ENCODE measurements around the gene CCDC149.

The CCDC149 gene

DNA sequence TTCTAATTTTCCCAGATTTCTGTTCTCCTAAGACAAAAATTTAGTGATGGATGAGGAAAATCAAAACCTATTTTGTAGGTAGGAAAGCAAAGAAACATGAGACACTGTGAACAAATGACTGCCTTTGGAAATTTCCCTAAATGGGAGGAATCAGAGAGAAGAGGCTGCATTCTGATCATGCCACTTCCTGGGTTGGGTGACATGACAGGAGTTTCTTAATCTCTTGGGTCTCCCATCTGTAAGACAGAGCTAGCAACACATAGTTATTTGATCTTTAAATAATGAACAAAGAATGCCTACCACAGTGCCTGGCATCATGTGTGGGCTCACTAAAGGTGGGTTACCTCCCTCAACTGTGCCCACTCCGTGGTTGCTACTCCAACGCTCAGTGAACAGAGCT lies 57.1 kb downstream of the CCDC149 start:
- no peaks in the 10 kb centered on the region for H3K9me3 ChIP-seq (ENCODE audit: insufficient read depth, low read length)
- no peak overlapping the region for H3K9ac ChIP-seq (ENCODE audit: low read length)
- no peaks in the 10 kb centered on the region for H4K20me1 ChIP-seq (ENCODE audit: low read depth, low read length)
- no peaks in the 10 kb centered on the region for H3F3A ChIP-seq (ENCODE audit: insufficient read depth)
- H3K27ac ChIP-seq (ENCODE audit: low read depth, low read length): no peak overlapping the region
- no peaks in the 10 kb centered on the region; the same call in 1 of the 2 replicates for H3K27me3 ChIP-seq (ENCODE audit: low read length)
- no peaks in the 10 kb centered on the region for H3K9me2 ChIP-seq (replicated peaks; ENCODE audit: insufficient read depth, low read length)
- no peaks in the 10 kb centered on the region for H3K36me3 ChIP-seq (ENCODE audit: low read length)
- H3K4me3 ChIP-seq (ENCODE audit: insufficient read depth, low read length, poor library complexity, severe bottlenecking): no peak overlapping the region
- no peak overlapping the region for H2AFZ ChIP-seq (ENCODE audit: low read depth, low read length, severe bottlenecking)
- no peak overlapping the region for H3K4me2 ChIP-seq (ENCODE audit: low read depth, low read length, poor library complexity, severe bottlenecking)
- TF ChIP-seq, protein P1, sequence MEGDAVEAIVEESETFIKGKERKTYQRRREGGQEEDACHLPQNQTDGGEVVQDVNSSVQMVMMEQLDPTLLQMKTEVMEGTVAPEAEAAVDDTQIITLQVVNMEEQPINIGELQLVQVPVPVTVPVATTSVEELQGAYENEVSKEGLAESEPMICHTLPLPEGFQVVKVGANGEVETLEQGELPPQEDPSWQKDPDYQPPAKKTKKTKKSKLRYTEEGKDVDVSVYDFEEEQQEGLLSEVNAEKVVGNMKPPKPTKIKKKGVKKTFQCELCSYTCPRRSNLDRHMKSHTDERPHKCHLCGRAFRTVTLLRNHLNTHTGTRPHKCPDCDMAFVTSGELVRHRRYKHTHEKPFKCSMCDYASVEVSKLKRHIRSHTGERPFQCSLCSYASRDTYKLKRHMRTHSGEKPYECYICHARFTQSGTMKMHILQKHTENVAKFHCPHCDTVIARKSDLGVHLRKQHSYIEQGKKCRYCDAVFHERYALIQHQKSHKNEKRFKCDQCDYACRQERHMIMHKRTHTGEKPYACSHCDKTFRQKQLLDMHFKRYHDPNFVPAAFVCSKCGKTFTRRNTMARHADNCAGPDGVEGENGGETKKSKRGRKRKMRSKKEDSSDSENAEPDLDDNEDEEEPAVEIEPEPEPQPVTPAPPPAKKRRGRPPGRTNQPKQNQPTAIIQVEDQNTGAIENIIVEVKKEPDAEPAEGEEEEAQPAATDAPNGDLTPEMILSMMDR (IDR thresholded peaks at IDR 0.05; ENCODE audit: insufficient read depth, low read length, poor library complexity, severe bottlenecking): no peak
- no peak for TF ChIP-seq EZH2phosphoT487 (conservative IDR thresholded peaks at IDR 0.05; ENCODE audit: low read length)
- H3K79me2 ChIP-seq (ENCODE audit: insufficient read depth, low read length): no peaks in the 10 kb centered on the region

DNA sequence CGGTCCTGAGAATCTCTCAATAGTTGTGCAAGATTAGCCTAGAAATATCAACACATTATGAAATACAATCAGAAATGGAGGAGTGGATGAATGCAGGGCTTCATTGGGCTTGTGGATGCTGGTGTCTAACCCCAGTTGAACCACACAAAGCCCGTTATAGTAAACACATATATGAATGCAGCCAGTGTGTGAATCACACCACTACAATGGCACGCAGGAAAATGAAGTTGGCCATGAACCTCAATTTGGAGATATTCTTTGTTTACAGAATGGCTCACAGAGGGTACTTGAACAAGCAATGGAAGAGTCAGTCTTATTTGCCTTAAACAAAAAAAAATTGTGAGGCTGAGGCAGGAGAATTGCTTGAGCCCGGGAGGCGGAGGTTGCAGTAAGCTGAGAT lies 59.7 kb downstream of the CCDC149 start:
- Histone ChIP-seq H3K4me2 (ENCODE audit: low read depth, low read length, poor library complexity, severe bottlenecking) (no peak overlapping the region), H2AFZ (ENCODE audit: low read depth, low read length, severe bottlenecking) (no peak overlapping the region), H3K4me3 (ENCODE audit: insufficient read depth, low read length, poor library complexity, severe bottlenecking) (no peak overlapping the region), H3K27ac (ENCODE audit: low read depth, low read length) (no peak overlapping the region), H3K79me2 (ENCODE audit: insufficient read depth, low read length) (no peaks in the 10 kb centered on the region), H3K27me3 (ENCODE audit: low read length) (no peaks in the 10 kb centered on the region; the same call in 1 of the 2 replicates), H4K20me1 (ENCODE audit: low read depth, low read length) (no peaks in the 10 kb centered on the region), H3K9me2 (replicated peaks; ENCODE audit: insufficient read depth, low read length) (no peaks in the 10 kb centered on the region), H3K9ac (ENCODE audit: low read length) (no peak overlapping the region), H3K36me3 (ENCODE audit: low read length) (no peaks in the 10 kb centered on the region), H3F3A (ENCODE audit: insufficient read depth) (no peaks in the 10 kb centered on the region), H3K9me3 (ENCODE audit: insufficient read depth, low read length) (no peaks in the 10 kb centered on the region)
- TF ChIP-seq, protein P1 (IDR thresholded peaks at IDR 0.05; ENCODE audit: insufficient read depth, low read length, poor library complexity, severe bottlenecking): no peak
- TF ChIP-seq EZH2phosphoT487 (conservative IDR thresholded peaks at IDR 0.05; ENCODE audit: low read length): no peak

DNA sequence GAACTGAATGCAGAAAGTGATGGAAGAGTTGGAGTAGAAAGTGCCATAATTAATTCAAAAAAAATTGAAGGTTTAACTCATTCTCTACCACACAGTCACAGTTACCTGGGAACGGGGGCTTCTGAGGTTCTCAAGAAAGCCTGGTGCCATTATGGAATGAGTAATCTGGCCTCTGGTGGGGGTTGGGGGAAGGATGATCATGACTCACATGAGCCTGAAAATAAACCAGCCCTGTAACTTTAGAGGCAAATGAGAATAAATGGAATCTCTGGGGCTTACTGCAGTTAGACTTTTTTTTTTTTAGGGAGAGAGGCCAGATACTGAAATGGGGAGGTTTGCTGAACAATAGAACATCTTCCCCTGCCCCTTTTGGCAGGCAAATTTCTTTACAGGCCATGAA lies 62.2 kb downstream of the CCDC149 start:
- TF ChIP-seq, protein P1 (IDR thresholded peaks at IDR 0.05; ENCODE audit: insufficient read depth, low read length, poor library complexity, severe bottlenecking): no peak
- TF ChIP-seq EZH2phosphoT487 (conservative IDR thresholded peaks at IDR 0.05; ENCODE audit: low read length): no peak
- Histone ChIP-seq H3K9me3 (ENCODE audit: insufficient read depth, low read length) (no peaks in the 10 kb centered on the region), H2AFZ (ENCODE audit: low read depth, low read length, severe bottlenecking) (no peak overlapping the region), H3K9me2 (replicated peaks; ENCODE audit: insufficient read depth, low read length) (no peaks in the 10 kb centered on the region), H3K27me3 (ENCODE audit: low read length) (no peaks in the 10 kb centered on the region; the same call in 1 of the 2 replicates), H3K27ac (ENCODE audit: low read depth, low read length) (no peak overlapping the region), H3K9ac (ENCODE audit: low read length) (no peak overlapping the region), H3F3A (ENCODE audit: insufficient read depth) (no peaks in the 10 kb centered on the region), H3K4me3 (ENCODE audit: insufficient read depth, low read length, poor library complexity, severe bottlenecking) (no peak overlapping the region), H3K79me2 (ENCODE audit: insufficient read depth, low read length) (no peaks in the 10 kb centered on the region), H3K4me2 (ENCODE audit: low read depth, low read length, poor library complexity, severe bottlenecking) (no peak overlapping the region), H4K20me1 (ENCODE audit: low read depth, low read length) (no peaks in the 10 kb centered on the region), H3K36me3 (ENCODE audit: low read length) (no peaks in the 10 kb centered on the region)

Data from SU-DHL-6 (cell line).